ENCODE results near the gene FETUB. TPM values are rescaled to one million over a fixed set of nuclear protein-coding genes. Genes with fewer than 3 reads are reported as not detected.

FETUB gene
- total and polyA plus RNA-seq, 2 of the 8 experiments (the other 6 are each of a cell fraction or from before 2014, with no cell fraction given): 0.15 TPM; not detected in 1

- TF ChIP-seq CHD1 (IDR thresholded peaks at IDR 0.05; ENCODE audit: low read depth, low read length) (no peak), SUZ12 (IDR thresholded peaks at IDR 0.05; ENCODE audit: low read length) (no peak)
Measured at GRCh38 chr3:186594591-186595113, 45.5 kb upstream of the FETUB start (continued).
